Measurements from ENCODE around the gene INTS2.
"Not testable (repeated sequence)": the region's sequence is repeated elsewhere in the genome, so short reads cannot be mapped to it uniquely, and the experiment has no call there.

The INTS2 gene

GRCh38 chr17:61885865-61886264 lies 41.9 kb downstream of the INTS2 start:
- DNase-seq: not testable (repeated sequence)

- DNase-seq: no peak
Observed at GRCh38 chr17:61884864-61885263, 42.9 kb downstream of the INTS2 start.

DNA sequence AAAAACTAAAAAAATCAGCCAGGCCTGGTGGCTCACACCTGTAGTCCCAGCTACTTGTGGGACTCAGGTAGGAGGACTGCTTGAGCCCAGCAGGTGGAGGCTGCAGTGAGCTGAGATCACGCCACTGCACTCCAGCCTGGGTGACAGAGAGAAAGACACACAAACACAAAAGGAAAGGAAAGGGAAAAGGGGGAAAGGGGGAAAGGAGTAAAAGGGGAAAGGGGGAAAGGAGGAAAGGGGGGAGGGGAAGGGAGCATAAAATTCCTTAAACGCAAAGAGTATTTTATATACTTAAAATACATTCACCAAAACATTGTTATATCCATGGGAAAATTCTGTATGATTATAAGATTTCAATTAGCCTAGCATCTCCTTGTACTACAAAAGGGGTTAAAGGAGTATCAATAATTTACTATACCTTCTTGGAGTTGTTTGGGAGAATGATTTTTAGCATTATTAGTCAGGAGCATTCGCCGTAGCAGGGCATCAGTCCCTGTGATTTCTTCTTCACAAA lies 47.1 kb downstream of the INTS2 start:
- DNase-seq: no peak

DNA sequence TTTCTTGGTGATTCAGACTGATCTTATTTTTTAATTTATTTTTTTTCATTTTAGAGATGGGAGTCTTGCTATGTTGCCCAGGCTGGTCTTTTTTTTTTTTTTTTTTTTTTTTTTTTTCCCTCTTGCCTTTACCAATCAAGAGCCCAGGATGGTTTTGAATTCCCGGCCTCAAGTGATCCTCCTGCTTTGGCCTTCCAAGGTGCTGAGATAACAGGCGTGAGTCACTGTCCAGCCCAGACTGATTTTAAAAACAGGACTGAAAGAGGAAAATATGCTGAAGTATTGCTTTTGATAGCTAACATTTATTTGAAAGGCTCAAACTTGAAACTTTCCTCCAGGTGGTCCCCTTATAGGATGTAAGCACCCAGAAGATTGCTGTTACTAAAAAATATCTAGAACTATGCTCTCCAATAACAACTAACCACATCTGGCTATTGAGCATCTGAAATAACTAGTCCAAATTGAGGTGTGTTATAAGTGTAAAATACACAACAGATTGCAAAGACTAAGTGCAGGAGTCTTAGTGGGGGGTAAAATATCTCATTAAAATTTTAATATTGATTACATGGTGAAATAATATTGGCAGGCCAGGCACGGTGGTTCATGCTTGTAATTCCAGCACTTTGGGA lies 48.7 kb downstream of the INTS2 start:
- DNase-seq: no peak

GRCh38 chr17:61878520-61878919 lies 49.3 kb downstream of the INTS2 start:
- DNase-seq: no peak

DNA sequence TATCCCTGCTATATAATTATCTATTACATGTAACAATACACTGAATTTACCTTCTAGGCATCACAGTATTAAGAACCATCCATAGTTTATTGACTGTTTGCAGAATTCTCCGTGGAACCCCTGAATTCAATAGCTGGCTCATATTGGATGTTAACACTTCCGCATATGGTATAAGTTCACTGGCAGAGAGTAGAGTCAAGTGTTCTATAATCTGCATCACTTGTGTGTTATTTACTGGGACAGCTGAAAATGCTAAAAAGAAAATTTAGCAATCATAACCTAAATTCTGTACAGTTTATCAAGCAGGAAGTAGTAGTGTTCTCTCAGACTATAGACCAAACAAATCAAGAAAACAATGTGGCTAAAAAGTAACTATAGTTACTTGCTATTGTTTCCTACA lies 49.9 kb downstream of the INTS2 start:
- DNase-seq: no peak

DNA sequence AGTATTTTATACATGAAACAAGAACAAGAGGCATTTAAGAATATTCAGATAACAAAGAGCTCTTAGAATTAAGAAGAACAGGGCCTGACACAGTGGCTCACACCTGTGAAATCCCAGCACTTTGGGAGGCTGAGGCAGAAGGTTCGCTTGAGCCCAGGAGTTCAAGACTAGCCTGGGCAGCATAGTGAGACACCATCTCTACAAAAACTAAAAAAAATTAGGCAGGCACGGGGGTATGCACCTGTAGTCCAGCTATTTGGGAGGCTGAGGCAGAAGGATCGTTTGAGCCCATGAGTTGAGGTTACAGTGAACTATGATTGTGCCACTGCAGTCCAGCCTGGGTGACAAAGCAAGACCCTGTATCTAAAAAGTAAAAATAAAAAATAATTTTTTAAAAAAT lies 52.0 kb downstream of the INTS2 start:
- no peak for DNase-seq

- DNase-seq: no peak
Observed at GRCh38 chr17:61875285-61875684, 52.5 kb downstream of the INTS2 start.

GRCh38 chr17:61874075-61874474 lies 53.7 kb downstream of the INTS2 start:
- DNase-seq: no peak

DNA sequence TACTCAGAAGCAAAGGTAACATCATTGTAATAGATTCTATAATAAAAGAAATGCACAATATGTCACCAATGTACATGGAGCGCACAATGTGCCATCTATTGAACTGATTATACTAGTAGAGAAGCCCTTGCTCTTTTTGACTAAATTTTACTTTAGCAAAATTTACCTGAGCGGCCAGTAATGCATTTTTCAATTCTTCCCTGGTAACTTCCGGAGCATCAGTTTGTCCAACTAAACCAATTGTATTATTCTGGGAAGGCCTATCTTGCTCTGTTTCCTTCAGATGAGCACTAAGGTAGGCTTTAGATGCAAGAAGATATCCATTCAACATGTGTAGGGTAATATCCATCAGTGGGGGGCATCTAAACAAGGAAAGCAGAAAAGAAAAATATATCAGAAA lies 55.7 kb downstream of the INTS2 start:
- DNase-seq: no peak

- no peak for DNase-seq
Observed at GRCh38 chr17:61869138-61869537, 58.6 kb downstream of the INTS2 start.

DNA sequence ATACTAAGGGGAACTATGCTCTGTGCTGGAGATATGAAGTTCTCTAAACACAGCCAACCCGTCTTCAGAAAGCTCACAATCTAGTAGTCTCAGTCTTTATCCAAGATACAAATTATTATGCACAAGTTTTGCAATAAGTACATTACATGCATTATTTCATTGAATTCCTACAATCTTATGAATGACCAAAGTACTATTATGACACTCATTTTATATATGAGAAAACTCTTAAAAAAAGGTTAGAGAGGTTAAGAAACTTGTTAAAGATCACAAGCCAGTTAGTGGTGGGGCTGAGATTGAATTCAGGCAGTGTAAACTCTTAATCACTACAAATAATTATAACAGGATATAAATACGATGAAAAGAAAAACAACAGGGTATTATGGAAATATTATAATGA lies 59.7 kb downstream of the INTS2 start:
- no peak for DNase-seq

GRCh38 chr17:61867033-61867432 lies 60.7 kb downstream of the INTS2 start:
- DNase-seq: no peak

GRCh38 chr17:61863801-61864126 lies 64.0 kb downstream of the INTS2 start:
- DNase-seq: no peak

DNA sequence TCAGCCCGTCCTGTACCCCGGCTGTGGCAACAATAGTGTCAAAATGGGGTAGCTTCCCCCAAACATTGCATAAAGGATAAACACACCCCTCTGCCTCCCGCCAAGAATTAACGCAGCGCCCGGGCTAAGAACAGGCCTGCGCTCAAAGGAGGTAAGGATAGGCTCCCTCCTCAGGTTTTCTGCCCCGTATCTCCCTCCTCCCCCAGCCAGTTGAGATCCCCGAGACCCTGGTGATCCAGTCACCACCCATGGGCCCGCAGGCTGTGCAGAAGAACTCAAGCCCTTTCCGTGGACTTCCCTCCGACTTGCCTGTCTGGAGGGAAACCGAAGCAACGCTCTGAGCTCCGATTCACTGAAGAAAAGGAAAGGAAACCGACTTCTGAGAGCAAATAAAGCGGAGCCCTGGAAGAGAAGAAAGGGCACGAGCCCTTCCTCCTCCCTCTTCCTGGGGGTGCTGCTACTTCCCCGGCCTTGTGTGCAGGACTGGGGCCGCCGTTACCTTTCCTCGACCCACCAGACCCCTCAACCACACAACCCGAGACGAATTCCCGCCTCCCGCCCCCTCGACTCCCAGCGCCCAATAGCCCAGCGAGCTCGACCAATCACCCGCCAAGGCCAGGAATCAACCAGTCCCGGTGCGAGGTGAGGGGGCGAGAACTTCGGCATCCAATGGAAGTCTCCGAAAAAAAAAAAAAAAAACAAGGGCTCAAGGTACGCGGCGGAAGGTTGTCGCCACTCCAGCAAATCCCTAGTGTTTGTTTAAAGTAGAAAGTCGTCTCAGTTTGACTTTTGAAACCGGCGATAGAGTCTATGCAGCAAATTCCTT lies 64.6 kb downstream of the INTS2 start, which contains the start of gene BRIP1:
BRIP1 (minus strand) TSS at position 554 of the 826 bp plus-strand sequence. CDS start 1,989 bp downstream, outside the sequence.
- peak; percentile 89 for DNase-seq

GRCh38 chr17:61862105-61862574 lies 65.6 kb downstream of the INTS2 start:
- DNase-seq: no peak

- not testable (repeated sequence) for DNase-seq
Observed at GRCh38 chr17:61860397-61860796, 67.4 kb downstream of the INTS2 start.

GRCh38 chr17:61856035-61856434 lies 71.7 kb downstream of the INTS2 start:
- DNase-seq: no peak

DNA sequence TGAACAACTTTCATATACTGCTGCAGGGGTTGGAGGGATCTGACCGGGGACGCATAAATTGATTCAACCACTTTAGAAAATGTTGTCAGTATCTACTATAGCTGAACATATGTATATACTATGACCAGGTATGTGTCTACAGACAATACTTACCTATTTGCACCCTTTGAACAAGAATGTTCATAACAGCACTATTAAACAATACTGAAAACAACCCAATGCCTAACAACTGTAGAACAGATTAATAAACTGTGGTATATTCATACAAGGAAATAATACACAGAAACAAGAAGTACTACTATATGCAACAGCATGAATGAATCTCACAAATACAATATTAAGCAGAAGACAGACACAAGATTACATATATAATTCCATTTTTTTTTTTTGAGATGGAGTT lies 74.9 kb downstream of the INTS2 start:
- DNase-seq: no peak

DNA sequence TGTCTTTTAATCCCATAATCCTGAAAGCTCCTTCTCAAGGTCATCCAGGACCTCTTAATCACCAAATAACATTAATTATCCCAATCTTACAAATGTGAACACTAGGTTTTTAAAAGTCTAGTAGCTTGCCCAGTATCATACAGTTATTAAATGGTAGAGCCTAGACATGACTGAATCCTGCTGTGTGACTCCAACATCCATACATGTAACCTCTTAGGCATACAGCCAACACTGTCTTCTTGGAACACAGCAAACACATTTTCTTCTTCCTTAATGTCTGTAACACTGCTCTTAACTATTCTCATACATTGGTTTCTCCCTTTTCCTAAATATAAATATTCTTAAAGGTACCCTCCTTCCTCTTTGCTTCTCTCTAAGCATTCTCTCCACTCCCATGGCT lies 78.1 kb downstream of the INTS2 start:
- no peak for DNase-seq

GRCh38 chr17:61848896-61849295 lies 78.9 kb downstream of the INTS2 start:
- no peak for DNase-seq

DNA sequence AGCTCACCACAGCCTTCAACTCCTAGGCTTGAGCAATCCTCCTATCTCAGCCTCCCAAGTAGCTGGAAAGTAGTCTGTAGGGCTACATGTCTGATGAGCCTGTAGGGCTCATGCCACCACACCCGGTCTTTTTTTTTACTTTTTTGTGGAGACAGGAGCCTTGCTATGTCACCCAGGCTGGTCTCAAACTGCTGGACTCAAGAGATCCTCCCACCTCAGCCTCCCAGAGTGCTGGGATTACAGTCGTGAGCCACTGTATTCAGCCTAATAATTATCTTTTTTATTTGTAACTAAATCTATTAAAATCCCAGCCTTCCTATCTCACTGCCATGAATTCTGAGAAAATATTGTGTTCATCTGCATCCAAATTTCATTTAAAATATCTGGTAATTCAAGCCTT lies 79.5 kb downstream of the INTS2 start:
- no peak for DNase-seq

DNA sequence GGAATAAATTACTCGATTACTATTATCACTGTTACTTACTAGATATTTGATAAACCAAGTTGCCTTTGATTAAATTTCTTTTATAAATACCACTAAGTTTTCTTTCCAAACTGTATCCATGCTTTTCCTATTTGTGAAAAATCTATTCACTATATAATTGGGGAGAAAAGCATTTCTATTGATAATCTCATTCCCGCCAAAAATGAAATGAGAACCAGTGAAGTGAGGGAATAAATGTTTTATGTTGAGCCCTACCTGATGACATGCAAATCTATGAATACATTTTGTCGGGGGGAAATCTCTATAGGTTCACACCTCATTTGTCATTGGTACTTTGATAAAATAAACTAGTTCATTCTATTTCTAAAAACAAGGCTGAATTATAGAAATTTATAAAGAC lies 80.1 kb downstream of the INTS2 start:
- no peak for DNase-seq

DNA sequence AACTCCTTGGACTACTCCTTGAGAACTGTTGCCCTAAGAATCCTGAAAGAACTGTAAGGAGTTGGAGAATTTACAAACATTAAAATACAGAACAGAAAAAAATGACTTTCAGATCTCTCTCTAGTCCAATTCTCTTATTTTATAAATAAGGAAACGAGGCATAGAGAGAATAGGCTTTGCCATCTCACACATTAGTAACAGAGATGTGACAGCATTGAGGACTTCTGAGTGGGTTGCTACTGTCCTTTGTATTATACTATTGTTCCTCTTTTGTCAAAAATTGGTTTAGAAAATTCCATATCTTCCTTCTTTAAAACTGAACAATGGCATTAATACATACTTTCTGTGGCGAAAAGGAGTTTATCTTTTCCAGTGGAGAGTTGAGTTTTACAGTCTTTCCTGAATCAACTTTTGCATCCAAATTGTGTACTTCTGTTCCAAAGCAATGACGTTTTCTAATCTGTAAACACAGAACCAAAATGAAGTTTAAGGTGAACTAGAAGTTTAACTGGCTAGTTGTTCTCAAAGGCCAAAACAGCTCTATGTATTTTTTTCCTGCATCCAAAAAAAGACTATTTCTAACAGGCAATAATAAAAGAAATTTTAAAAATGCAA lies 80.9 kb downstream of the INTS2 start:
- DNase-seq: no peak

All from CD4-positive, alpha-beta T cell treated with Interleukin-12 subunit alpha and Interleukin-12 subunit beta, for 1 hour (primary cell).